Choroid plexus epithelial cell (primary cell): ENCODE results near the gene ARHGAP35.

ENCODE experiments used
- DNase-seq: peaks from one replicate; pipeline ENCODE4 v3.0.0-alpha.2; 2010; ENCODE audit warnings: low read depth
- H3K4me3 ChIP-seq: 2 replicates; pipeline ENCODE4 v1.5.1; 2011; ENCODE audit warnings: low read depth, mild to moderate bottlenecking, control low read depth, low read length, moderate library complexity
- CTCF ChIP-seq: conservative IDR thresholded peaks from 2 replicates; pipeline ENCODE4 v1.5.1; 2011; ENCODE audit warnings: low read depth, mild to moderate bottlenecking, control low read depth, inconsistent platforms, low read length, moderate library complexity

ARHGAP35 gene

GRCh38 chr19:46907880-46908279 is 47.1 kb downstream of the ARHGAP35 start:
- no peak overlapping the region for H3K4me3 ChIP-seq
- no peak for TF ChIP-seq CTCF
- no peak for DNase-seq

- no peak for TF ChIP-seq CTCF
- H3K4me3 ChIP-seq = no peak overlapping the region
- DNase-seq = no peak
These were observed 48.6 kb downstream of the ARHGAP35 start for GRCh38 chr19:46909356-46909755.
